H1 (cell line): Measurements from ENCODE around the gene PHKA2. TPM values are rescaled to one million over a fixed set of nuclear protein-coding genes. Genes with fewer than 3 reads are reported as not detected.

Experiments used
- CTCF ChIA-PET: fragments of 300-600 bp; sonication (Branson Sonifier 250); formaldehyde crosslinking; loops from one replicate; lab custom pipeline; 2021; ENCODE audit not compliant: partially characterized antibody; lab: Charles Lee
- POLR2A ChIA-PET: fragments of 300-600 bp; sonication (Branson Sonifier 250); formaldehyde crosslinking; loops from one replicate; lab custom pipeline; 2021; ENCODE audit warnings: inconsistent platforms; ENCODE audit not compliant: partially characterized antibody; lab: Charles Lee
- DNase-seq, 2 experiments: peaks; one replicate each; pipeline versions ENCODE4 v3.0.0 to v3.0.0-alpha.2; 2010 to 2022; ENCODE audit warnings: low spot score in 2 of 2, low read depth in 1 of 2, mixed read lengths in 1 of 2
- FAIRE-seq: peaks from 2 replicates; lab custom pipeline; 2011; peaks lifted over from hg19 to GRCh38; lab: Jason Lieb, UNC
- H2AFZ ChIP-seq: 2 replicates; pipeline ENCODE4 v1.8.1; 2012; ENCODE audit warnings: low read length, inconsistent platforms
- H2AK5ac ChIP-seq: 2 replicates; pipeline ENCODE4 v1.6.1; 2013; ENCODE audit warnings: low read depth, low read length
- H2BK120ac ChIP-seq: replicated peaks from 2 replicates; pipeline ENCODE3; 2013; ENCODE audit warnings: low read depth, low read length, inconsistent platforms
- H2BK12ac ChIP-seq: 2 replicates; pipeline ENCODE4 v1.6.1; 2013; ENCODE audit warnings: low read depth, low read length
- H2BK15ac ChIP-seq: 2 replicates; pipeline ENCODE4 v1.6.1; 2013; ENCODE audit warnings: low read length
- H2BK20ac ChIP-seq: 2 replicates; pipeline ENCODE4 v1.6.1; 2013; ENCODE audit warnings: low read length
- H2BK5ac ChIP-seq: 2 replicates; pipeline ENCODE4 v1.6.1; 2013; ENCODE audit warnings: low read depth, low read length
- H3K14ac ChIP-seq: 2 replicates; pipeline ENCODE4 v1.6.1; 2013; ENCODE audit warnings: inconsistent platforms; ENCODE audit not compliant: insufficient read length
- H3K18ac ChIP-seq: 2 replicates; pipeline ENCODE4 v1.6.1; 2013; ENCODE audit warnings: low read length; ENCODE audit errors: extremely low read depth
- H3K23ac ChIP-seq: 2 replicates; pipeline ENCODE4 v1.6.1; 2013; ENCODE audit warnings: inconsistent platforms; ENCODE audit not compliant: insufficient read length
- H3K23me2 ChIP-seq: 2 replicates; pipeline ENCODE4 v1.6.1; 2013; ENCODE audit warnings: low read depth, low read length
- H3K27ac ChIP-seq: 2 replicates; pipeline ENCODE4 v1.6.1; 2011; ENCODE audit warnings: low read depth, low read length, inconsistent platforms
- H3K27me3 ChIP-seq, 4 experiments: replicated peaks in 1 of 4; 1 replicate in 1 of 4; 2 replicates in 3 of 4; pipeline versions ENCODE4 v1.6.1 to v1.8.1; 2011 to 2013; ENCODE audit warnings: low read length in 3 of 4, mild to moderate bottlenecking in 3 of 4, inconsistent platforms in 2 of 4, mixed read lengths in 2 of 4, moderate library complexity in 1 of 4; ENCODE audit not compliant: control insufficient read depth in 3 of 4, insufficient read depth in 3 of 4; ENCODE audit errors: extremely low read depth in 1 of 4
- H3K36me3 ChIP-seq, 4 experiments: 2 replicates each; pipeline versions ENCODE4 v1.6.1 to v1.8.1; 2011 to 2013; ENCODE audit warnings: mild to moderate bottlenecking in 4 of 4, low read length in 3 of 4, moderate library complexity in 2 of 4, control low read depth in 1 of 4, inconsistent platforms in 1 of 4; ENCODE audit not compliant: insufficient read depth in 4 of 4, control insufficient read depth in 2 of 4
- H3K4ac ChIP-seq: replicated peaks from 2 replicates; pipeline ENCODE3; 2013; ENCODE audit warnings: low read length, low read depth, mixed read lengths, inconsistent platforms; ENCODE audit not compliant: insufficient read length
- H3K4me1 ChIP-seq, 4 experiments: replicated peaks in 1 of 4; 1 replicate in 1 of 4; 2 replicates in 3 of 4; pipeline versions ENCODE4 v1.6.1 to v1.8.1; 2011 to 2013; ENCODE audit warnings: low read length in 3 of 4, inconsistent platforms in 2 of 4, mixed read lengths in 1 of 4; ENCODE audit not compliant: insufficient read depth in 4 of 4, control insufficient read depth in 3 of 4
- H3K4me2 ChIP-seq, 2 experiments: 2 replicates each; pipeline versions ENCODE4 v1.6.1 to v1.8.1; 2011 to 2013; ENCODE audit warnings: low read depth in 2 of 2, low read length in 2 of 2, control low read depth in 1 of 2, inconsistent platforms in 1 of 2, mild to moderate bottlenecking in 1 of 2; ENCODE audit not compliant: insufficient read depth in 1 of 2
- H3K4me3 ChIP-seq, 4 experiments: fragments of 200-600, 300-600 bp in 1 of 4; sonication (generic), shearing (Covaris generic), sonication (Bioruptor Twin) in 1 of 4; 2 replicates each; pipeline versions ENCODE4 v1.5.1 to v1.8.1; 2011 to 2016; ENCODE audit warnings: low read length in 4 of 4, low read depth in 3 of 4, control low read depth in 2 of 4, inconsistent platforms in 2 of 4, mild to moderate bottlenecking in 2 of 4, mixed read lengths in 1 of 4, moderate library complexity in 1 of 4; ENCODE audit not compliant: insufficient read depth in 2 of 4; ENCODE audit errors: extremely low read depth in 1 of 4
- H3K56ac ChIP-seq: replicated peaks from 2 replicates; pipeline ENCODE3; 2013; ENCODE audit warnings: low read depth, mild to moderate bottlenecking, mixed read lengths, low read length, inconsistent platforms; ENCODE audit not compliant: insufficient read length
- H3K79me1 ChIP-seq: 2 replicates; pipeline ENCODE4 v1.6.1; 2013; ENCODE audit warnings: low read depth, low read length, control low read depth
- H3K79me2 ChIP-seq, 2 experiments: 2 replicates each; pipeline versions ENCODE4 v1.6.1 to v1.8.1; 2012 to 2013; ENCODE audit warnings: low read length in 2 of 2, mild to moderate bottlenecking in 2 of 2, inconsistent platforms in 1 of 2; ENCODE audit not compliant: insufficient read depth in 2 of 2, control insufficient read depth in 1 of 2
- H3K9ac ChIP-seq, 4 experiments: replicated peaks in 1 of 4; 1 replicate in 1 of 4; 2 replicates in 3 of 4; pipeline versions ENCODE4 v1.6.1 to v1.8.1; 2011 to 2013; ENCODE audit warnings: low read depth in 3 of 4, low read length in 3 of 4, control low read depth in 2 of 4, mild to moderate bottlenecking in 2 of 4, moderate library complexity in 2 of 4, inconsistent platforms in 1 of 4; ENCODE audit errors: extremely low read depth in 1 of 4
- H3K9me3 ChIP-seq, 2 experiments: 2 replicates each; pipeline versions ENCODE4 v1.6.1 to v1.8.1; 2012 to 2013; ENCODE audit warnings: mild to moderate bottlenecking in 2 of 2, moderate library complexity in 2 of 2, control low read depth in 1 of 2, inconsistent platforms in 1 of 2, low read depth in 1 of 2, low read length in 1 of 2, mixed read lengths in 1 of 2; ENCODE audit not compliant: insufficient read depth in 2 of 2
- H4K20me1 ChIP-seq, 2 experiments: replicated peaks in 1 of 2; 2 replicates each; pipeline versions ENCODE3 to v1.8.1; 2011 to 2013; ENCODE audit warnings: inconsistent platforms in 2 of 2, low read length in 2 of 2, mild to moderate bottlenecking in 1 of 2; ENCODE audit not compliant: insufficient read depth in 2 of 2, control insufficient read depth in 1 of 2
- H4K5ac ChIP-seq: 2 replicates; pipeline ENCODE4 v1.6.1; 2013; ENCODE audit warnings: low read length, low read depth, mixed read lengths, inconsistent platforms; ENCODE audit not compliant: insufficient read length
- H4K8ac ChIP-seq: 2 replicates; pipeline ENCODE4 v1.8.0; 2013; ENCODE audit warnings: mild to moderate bottlenecking, moderate library complexity, low read length, inconsistent platforms; ENCODE audit not compliant: insufficient read depth; ENCODE audit errors: extremely low read depth
- H4K91ac ChIP-seq: replicated peaks from 2 replicates; pipeline ENCODE3; 2013; ENCODE audit warnings: low read length, mixed read lengths, inconsistent platforms; ENCODE audit not compliant: insufficient read length
- BRCA1 ChIP-seq: IDR thresholded peaks from 2 replicates; pipeline ENCODE4 v1.6.1; 2012; ENCODE audit warnings: low read depth, low read length, improper control_type of control experiment
- CEBPB ChIP-seq: IDR thresholded peaks from 2 replicates; pipeline ENCODE4 v1.6.1; 2012; ENCODE audit warnings: low read depth, low read length
- CTBP2 ChIP-seq: IDR thresholded peaks from 2 replicates; pipeline ENCODE4 v1.7.0; 2011; ENCODE audit warnings: borderline replicate concordance, mild to moderate bottlenecking, moderate library complexity, mixed read lengths, low read length; ENCODE audit not compliant: insufficient read depth, insufficient read length
- E2F6 ChIP-seq: IDR thresholded peaks from 2 replicates; pipeline ENCODE4 v1.6.1; 2012; ENCODE audit warnings: inconsistent platforms
- GTF2F1 ChIP-seq: IDR thresholded peaks from 2 replicates; pipeline ENCODE4 v1.6.1; 2012; ENCODE audit warnings: low read depth, low read length, improper control_type of control experiment, borderline replicate concordance
- JUND ChIP-seq: IDR thresholded peaks from 2 replicates; pipeline ENCODE4 v1.6.1; 2011; ENCODE audit warnings: mild to moderate bottlenecking, improper control_type of control experiment, low read length
- KDM1A ChIP-seq: fragments of 200-600, 300-600 bp; sonication (generic); IDR thresholded peaks from 2 replicates; pipeline ENCODE4 v1.7.1; 2016; ENCODE audit warnings: mild to moderate bottlenecking, low read length, borderline replicate concordance
- KDM5A ChIP-seq: fragments of 200-600 bp; IDR thresholded peaks from 2 replicates; pipeline ENCODE4 v1.7.1; 2012; ENCODE audit warnings: mild to moderate bottlenecking, low read length, inconsistent platforms, mixed read lengths
- RNF2 ChIP-seq: fragments of 200-900, 300-1000 bp; sonication (generic); IDR thresholded peaks from 2 replicates; pipeline ENCODE4 v1.7.1; 2016; ENCODE audit warnings: borderline replicate concordance, low read depth, mild to moderate bottlenecking, antibody characterized with exemption, low read length; ENCODE audit not compliant: poor library complexity, severe bottlenecking; ENCODE audit errors: missing control alignments
- SP1 ChIP-seq: IDR thresholded peaks from 2 replicates; pipeline ENCODE4 v1.6.1; 2011; ENCODE audit warnings: low read depth, low read length
- YY1 ChIP-seq: IDR thresholded peaks from 2 replicates; pipeline ENCODE4 v1.6.1; 2011; ENCODE audit warnings: low read depth, mild to moderate bottlenecking, low read length
- WGBS, 2 experiments: shearing (Covaris generic) in 1 of 2; methylation state at CpG; one replicate each; pipeline versions ENCODE4 v1.1.6 to v1.1.7; 2013 to 2015; ENCODE audit warnings: low lambda C conversion rate in 2 of 2, mixed read lengths in 2 of 2, inconsistent platforms in 1 of 2, low coverage in 1 of 2, missing lambda C conversion rate in 1 of 2; ENCODE audit not compliant: insufficient replicate concordance in 2 of 2, insufficient coverage in 1 of 2, insufficient read length in 1 of 2; ENCODE audit errors: extremely low coverage in 1 of 2, missing lambda C conversion rate in 1 of 2; 5-methylcytosine and 5-hydroxymethylcytosine counted together
- polyA plus RNA-seq, 7 experiments: library from polyadenylated mRNA; depleted of rRNA in 3 of 7; stranded (reverse) in 5 of 7; unstranded in 2 of 7; fragments of >200 nt in 5 of 7; fragments of 200-250 nt in 2 of 7; gene quantifications; 1 replicate in 5 of 7; 2 replicates in 1 of 7; 4 replicates in 1 of 7; pipeline versions ENCODE4 v1.2.1 to v1.2.3, GENCODE V29; 2011 to 2013; ENCODE audit warnings: missing spikeins in 2 of 7, mixed read lengths in 2 of 7
- total RNA-seq: library from RNA; stranded (reverse); fragmentation: NEBNext Ultra II Directional; extraction: Animal tissue kit (Norgen Biotek cat#: 25700); gene quantifications from 2 replicates; pipeline ENCODE4 v1.2.1, GENCODE V29; 2021

Gene PHKA2
- total and polyA plus RNA-seq, 2 of the 8 experiments (the other 6 are each of a cell fraction or from before 2014, with no cell fraction given), result 28.1 to 35.8 TPM

- Histone ChIP-seq H3K56ac (no peak overlapping the region), H3K36me3 (peaks cover 0 to 3% (median 1%) of the 10 kb centered on the region in 4 experiments; a peak in 5 of 8 replicates), H2BK15ac (no peak overlapping the region), H2AK5ac (no peak overlapping the region), H3K27me3 (no peaks in the 10 kb centered on the region), H3K79me1 (no peaks in the 10 kb centered on the region), H3K23me2 (no peaks in the 10 kb centered on the region), H3K4me2 (no peak overlapping the region), H3K14ac (no peak overlapping the region), H2BK5ac (no peak overlapping the region), H3K27ac (no peak overlapping the region), H2AFZ (no peak overlapping the region), H2BK120ac (no peak overlapping the region), H3K4me1 (no peaks in the 10 kb centered on the region), H2BK12ac (no peak overlapping the region), H4K20me1 (no peaks in the 10 kb centered on the region), H3K4ac (no peak overlapping the region), H3K79me2 (no peaks in the 10 kb centered on the region), H2BK20ac (no peak overlapping the region), H4K8ac (no peak overlapping the region), H4K91ac (no peak overlapping the region), H3K18ac (no peak overlapping the region), H4K5ac (no peak overlapping the region), H3K9me3 (no peaks in the 10 kb centered on the region), H3K23ac (no peak overlapping the region), H3K9ac (no peak overlapping the region), H3K4me3 (no peak overlapping the region)
- POLR2A ChIA-PET, result interaction anchor here (0.6 kb wide), 1 partner anchor 22 kb away, joined by 3 read pairs; no protein-coding TSS in a partner anchor
- DNase-seq (no peak), FAIRE-seq (no peak)
- CTCF ChIA-PET, result interaction anchor here (0.9 to 1.5 kb wide), 8 partner anchors 10 to 511 kb away, joined by 3 to 5 read pairs (median 3); no protein-coding TSS in a partner anchor
- 100% methylated on average over 1 of the region's 6 CpGs; no CpG with 5 or more reads in 1 of the 2 experiments for WGBS, 2 experiments
- TF ChIP-seq E2F6 (no peak), GTF2F1 (no peak), JUND (no peak), KDM5A (no peak), CTBP2 (no peak), YY1 (no peak), CEBPB (no peak), KDM1A (no peak), RNF2 (no peak), BRCA1 (no peak), SP1 (no peak)
- TF ChIP-seq, all 59 proteins: peak for 0
These were observed 85.4 kb downstream of the PHKA2 start for GRCh38 chrX:18898492-18898891.
